Anterior cingulate cortex (tissue), 58 donors: Measurements from ENCODE around the gene ASPG.

Experiments used
- DNase-seq, 58 donors: peaks; one replicate each; lab custom pipeline; 2025; lab: John Stamatoyannopoulos, UW

ASPG gene

DNA sequence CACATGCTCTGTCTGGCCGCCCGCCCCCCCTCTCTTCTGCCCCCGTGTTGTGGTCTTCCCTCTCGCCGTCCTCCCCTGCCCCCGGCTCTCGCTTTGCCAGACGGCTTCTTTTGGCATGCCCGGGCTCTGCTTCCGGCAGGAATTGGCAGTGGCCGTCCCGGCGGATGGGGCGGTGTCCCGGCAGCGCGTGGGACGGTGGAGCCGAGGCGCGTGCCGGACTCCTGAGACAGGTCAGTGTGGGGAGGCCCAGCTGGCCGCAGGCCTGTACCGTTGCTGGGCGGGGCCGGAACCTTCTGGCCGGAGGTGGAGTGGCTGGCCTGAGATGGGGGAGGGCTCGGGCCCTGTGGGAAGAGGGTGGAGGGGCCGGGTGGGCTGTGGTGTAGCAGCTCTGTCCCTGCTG is 70.0 kb downstream of the ASPG start:
- no peak for DNase-seq

DNA sequence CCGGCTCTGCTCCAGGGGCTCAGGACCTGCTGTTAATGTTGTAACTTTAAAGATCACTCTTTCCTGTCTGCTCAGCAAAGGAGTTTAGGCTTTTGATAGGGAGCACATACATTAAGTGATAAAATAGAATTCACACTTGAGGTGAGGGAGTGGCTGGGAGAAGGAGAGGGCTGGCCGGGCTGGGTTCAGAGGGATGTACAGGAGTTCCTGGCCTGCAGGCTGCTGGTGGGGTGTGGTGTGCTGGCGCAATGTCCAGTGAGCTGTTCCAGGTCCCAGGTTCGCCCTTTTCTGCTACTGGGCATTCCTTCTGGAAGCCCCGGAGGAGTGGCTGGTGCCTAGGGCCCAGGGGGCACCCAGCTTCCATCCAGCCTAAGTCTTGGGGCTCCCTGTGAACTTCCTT is 70.6 kb downstream of the ASPG start:
- no peak for DNase-seq

DNA sequence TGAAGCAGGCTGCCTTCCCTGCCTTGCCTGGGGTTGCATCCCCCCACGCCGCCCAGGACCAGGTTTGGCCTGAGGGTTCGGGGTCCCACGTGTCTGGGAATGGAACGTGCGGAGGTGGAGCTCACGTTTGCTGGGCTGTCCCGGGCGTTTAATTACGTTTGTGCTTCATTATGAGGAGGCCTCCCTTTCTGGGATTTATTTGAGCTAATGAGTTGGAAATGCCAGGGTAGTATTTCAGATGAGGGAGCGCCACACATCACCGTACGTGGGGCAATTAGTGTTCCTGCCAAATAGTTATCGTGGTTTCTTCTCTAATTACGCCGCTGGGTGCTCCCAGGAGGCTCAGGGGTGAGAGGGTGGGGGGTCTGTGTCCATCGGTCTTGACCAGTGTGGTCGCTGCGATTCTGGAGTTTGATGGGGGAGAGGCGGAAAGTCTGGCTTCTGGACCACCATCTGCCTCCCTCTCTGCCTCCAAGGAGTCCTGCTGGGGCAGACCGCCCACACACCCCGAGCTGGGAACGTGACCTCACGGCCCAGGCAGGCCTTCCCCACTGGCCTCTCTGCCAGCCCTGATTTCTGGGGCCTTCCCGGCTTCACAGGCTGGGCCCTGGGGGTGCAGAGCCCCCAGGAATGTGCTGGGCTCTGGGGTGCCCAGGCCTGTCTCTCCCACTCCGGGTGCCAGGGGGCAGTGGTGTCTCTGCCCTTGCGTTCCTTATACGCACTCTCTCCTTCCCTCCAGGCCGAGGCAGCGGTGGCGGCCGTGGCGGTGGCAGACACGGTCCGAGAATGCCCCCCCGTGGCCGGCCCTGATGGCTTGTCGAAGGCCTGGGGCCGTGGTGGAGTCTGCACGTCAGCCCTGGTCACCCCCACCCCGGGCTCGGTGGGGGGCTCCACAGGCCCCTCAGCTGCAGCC is 71.8 kb downstream of the ASPG start:
- no peak for DNase-seq

DNA sequence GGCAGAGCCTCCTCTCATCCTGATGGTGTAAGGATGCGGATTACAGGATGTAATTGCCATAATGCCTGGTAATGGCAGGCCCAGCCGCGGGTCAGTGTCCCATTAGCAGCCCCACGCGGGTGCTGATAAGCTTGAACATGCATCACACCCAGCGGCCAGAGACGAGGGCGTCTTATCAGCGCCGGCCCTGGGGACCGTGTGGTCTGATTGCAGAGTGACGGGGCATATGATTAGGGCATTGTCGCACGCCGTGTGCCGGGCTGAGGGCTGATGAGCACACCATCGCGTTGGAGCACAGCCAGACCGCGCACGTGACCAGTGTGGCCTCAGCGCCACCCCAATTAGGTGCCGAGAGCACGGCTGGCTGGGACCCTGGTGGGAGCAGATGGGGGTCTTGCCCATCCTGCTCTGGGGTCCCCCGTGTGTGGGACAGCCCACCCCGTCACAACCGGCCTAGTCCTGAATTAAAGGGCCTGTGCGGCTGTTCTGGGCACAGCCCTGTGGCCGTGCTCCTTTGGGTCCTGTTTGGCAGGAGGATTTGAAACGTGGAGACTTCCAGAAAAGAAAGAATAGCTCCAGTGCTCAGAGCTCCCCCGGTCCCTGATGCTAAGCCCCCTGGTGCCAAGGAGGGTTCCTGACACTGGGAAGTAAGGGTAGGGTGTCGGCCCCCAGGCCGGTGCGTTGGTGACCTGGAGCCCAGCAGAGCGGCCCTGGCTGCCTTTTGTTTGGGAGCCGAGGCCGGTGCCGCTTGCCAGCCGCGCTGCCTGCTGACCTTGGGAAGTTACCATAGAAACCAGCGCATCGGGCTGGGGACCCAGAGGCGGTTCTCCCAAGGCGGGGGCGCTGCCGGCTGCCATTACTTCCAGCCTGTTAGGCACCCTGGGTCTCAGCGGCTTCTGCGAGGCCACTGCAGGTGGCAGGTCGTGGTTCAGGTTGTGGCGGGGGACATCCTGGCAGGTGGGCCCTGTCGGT is 73.6 kb downstream of the ASPG start:
- peak in 33 of 58 donors; percentile 7 to 55 (median 24) for DNase-seq

DNA sequence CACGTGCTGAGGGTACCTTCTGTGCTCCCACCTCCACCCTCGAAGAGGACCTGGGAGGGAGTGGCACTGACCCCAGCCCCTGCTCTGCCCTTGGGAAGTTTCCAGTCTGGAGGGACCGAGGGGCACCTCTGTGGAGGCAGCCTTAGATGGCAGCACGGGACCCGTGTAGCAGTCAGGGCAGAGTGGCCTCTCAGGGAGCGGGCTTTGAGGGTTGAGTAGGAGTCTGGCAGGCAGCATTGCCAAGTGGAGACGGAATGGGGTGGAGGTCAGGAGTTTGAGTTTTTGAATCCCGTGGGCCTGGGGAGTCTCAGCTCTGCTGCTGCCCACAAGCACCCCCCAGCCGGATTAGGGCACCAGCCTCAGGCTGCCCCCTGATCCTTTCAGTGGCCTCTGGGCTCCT is 74.5 kb downstream of the ASPG start:
- DNase-seq, result no peak

DNA sequence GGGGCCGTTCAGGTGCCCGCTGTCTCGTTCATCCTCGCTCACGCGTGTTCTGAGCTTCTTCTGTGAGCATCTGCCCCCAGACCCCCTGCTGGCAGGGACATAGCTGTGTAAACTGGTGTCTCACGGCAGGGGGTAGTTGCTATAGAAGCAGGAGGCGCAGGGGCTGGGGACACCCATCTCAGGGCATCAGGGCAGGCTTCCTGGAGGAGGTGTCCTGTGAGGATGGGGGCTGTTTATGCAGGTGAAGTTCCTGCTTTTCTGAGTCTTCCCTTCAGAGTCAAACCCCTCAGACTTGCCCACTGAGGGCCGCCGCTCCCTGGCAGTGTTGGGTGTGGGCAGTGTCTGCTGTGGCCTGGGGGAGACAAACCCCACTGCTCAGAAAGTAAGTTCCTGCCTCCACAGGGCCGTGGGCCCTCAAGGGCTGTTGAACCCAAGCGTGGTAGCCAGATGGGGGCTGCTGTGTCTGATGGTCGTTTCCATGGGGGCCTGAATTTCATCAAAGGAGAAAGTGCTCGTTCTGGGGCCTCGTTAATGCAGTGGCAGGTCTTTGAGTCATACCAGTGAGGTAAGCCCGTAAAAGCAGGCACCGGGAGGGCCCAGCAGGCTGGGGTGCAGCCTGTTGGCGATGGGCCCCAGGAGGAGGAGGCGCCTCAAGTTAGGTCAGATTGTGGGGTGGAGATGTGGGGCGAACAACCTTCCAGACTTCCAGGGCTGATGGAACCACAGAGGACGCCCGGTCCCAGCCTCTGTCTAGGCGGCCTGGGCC is 76.3 kb downstream of the ASPG start:
- DNase-seq, result no peak

DNA sequence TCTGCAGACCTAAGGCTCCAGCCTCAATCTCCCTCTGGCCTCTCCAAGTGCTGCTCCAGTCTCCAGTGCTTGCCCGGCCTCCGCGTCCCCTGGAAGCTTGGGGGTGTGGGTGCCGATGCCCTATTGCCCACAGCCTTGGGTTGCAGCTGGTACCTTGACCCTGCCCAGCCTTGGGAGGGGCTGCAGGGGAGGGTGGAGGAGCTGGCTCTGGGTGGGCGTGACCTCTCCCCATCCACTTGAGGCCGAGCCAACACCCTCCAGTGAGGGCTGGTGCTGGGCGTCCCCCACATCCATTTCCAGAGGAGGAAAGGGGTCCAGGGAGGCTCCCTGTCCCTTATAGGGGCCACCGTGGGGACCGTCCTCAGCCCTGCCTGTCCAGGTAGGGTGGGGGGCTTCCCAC is 77.0 kb downstream of the ASPG start:
- no peak for DNase-seq

DNA sequence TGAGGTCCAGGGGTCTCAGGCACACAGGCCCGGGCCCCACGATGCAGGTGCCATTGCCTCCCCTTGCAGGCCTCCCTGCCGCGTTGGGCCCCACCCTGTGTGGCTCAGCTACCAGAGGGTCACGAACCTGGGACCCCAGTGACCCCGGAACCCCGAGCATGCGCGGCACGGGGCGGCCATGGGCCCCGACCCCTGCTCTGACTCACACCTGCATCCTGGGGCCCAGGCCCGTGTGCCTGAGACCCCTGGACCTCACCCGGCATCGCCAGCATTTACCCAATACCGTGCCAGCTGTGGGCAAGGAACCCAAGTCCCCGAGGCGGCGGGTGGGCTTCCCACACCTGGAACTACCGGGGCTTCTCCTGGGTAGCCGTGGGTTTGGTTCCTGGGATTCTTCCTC is 78.0 kb downstream of the ASPG start:
- DNase-seq, result no peak

DNA sequence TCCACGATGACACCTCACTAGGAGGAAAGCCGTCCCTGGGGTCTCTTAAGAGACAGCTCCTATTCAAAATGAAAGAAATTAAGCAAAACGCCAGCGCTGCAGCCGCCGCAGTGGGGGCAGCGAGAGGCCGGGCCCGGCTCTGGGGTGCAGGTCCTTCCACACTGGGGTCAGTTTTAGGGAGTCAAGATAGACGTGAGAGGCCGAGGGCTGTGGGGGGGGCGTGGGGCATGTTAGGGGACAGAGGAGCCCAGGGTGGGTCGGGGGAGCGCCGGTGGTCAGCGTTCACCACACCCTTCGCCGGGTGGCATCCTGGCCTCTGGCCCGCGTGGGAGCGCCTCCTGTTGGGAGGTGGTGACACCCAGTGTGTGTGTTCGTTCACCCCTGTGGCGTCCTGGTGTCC is 78.5 kb downstream of the ASPG start:
- no peak for DNase-seq

DNA sequence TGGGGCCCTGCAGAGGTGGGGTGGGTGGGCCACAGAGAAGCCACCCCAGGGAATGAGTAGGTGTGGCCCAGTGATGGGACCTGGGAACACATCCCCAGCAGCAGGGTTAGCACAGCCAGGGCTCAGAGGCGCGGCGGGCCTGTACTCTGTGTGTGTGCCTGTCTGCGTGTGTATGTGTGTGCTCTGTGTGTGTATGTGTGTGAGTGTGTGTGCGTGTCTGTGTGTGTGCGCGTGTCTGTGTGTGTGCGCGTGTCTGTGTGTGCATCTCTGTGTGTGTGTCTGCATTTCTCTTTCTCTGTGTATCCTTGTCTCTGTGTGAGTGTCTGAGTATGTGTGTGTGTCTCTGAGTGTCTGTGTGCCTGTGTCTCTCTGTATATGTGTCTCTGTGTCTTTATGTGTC is 79.0 kb downstream of the ASPG start:
- DNase-seq, result no peak
